Mesothelial cell of epicardium (in vitro differentiated cells): ENCODE data around the gene ZC3H12A. TPM values are rescaled to one million over a fixed set of nuclear protein-coding genes. Genes with fewer than 3 reads are reported as not detected.
A peak's percentile ranks its signal among the peaks of the same experiment; 100 is the strongest.

Experiments
- DNase-seq, 2 experiments: peaks; one replicate each; pipeline ENCODE4 v3.0.0; 2021; ENCODE audit warnings: low spot score in 2 of 2; ENCODE audit not compliant: unreplicated experiment in 2 of 2
- H3K27ac Mint-ChIP-seq: 2 replicates; pipeline ENCODE4 v1.8.0; 2021; ENCODE audit warnings: mixed read lengths
- H3K27me3 Mint-ChIP-seq: 2 replicates; pipeline ENCODE4 v1.8.0; 2021; ENCODE audit warnings: low read depth, mixed read lengths
- H3K36me3 Mint-ChIP-seq: 2 replicates; pipeline ENCODE4 v1.8.0; 2021; ENCODE audit warnings: mixed read lengths
- H3K4me1 Mint-ChIP-seq: 2 replicates; pipeline ENCODE4 v1.8.0; 2021; ENCODE audit warnings: mixed read lengths
- H3K4me3 Mint-ChIP-seq: 2 replicates; pipeline ENCODE4 v1.8.0; 2021; ENCODE audit warnings: mild to moderate bottlenecking, moderate library complexity, mixed read lengths
- H3K9me3 Mint-ChIP-seq: 2 replicates; pipeline ENCODE4 v1.8.0; 2021; ENCODE audit warnings: mixed read lengths
- total RNA-seq: library from RNA; stranded (reverse); gene quantifications from 3 replicates; pipeline ENCODE4 v1.2.1, GENCODE V29; 2021
- TF ChIP-seq, protein P1 (sequence below): fragments of 200-600 bp; sonication (generic); IDR thresholded peaks from one replicate; pipeline ENCODE4 v1.5.0; 2021; ENCODE audit warnings: antibody characterized with exemption; ENCODE audit not compliant: unreplicated experiment

Gene ZC3H12A
- total RNA-seq, 1 donor from 2014 or later, result 8.9 TPM

DNA sequence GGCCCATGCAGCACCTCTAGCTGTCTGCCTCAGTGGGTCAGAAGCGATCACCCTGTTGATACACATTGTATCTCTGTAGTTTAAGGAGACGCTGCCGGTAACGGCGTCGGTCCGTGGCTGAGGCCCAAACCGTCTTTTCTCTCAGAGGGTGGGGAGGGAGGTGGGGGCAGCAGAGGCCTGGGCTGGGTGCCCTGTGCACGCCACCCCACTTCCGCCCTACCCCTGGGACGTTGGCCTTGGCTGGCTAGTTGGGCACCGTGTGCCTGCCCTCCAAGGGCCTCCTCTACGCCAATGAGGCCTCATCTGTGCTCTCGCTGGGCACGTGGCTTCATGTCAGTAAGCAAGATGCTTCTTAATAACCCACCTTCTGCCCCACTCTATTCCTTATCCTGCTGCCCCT is 9.4 kb downstream of the ZC3H12A start:
- H3K9me3 Mint-ChIP-seq, result no peaks in the 10 kb centered on the region
- no peak overlapping the region for H3K4me3 Mint-ChIP-seq
- DNase-seq, result no peak
- H3K36me3 Mint-ChIP-seq, result peaks cover 12% of the 10 kb centered on the region
- H3K27me3 Mint-ChIP-seq, result no peaks in the 10 kb centered on the region
- H3K4me1 Mint-ChIP-seq, result peaks cover 7% of the 10 kb centered on the region
- H3K27ac Mint-ChIP-seq, result no peak overlapping the region
- TF ChIP-seq, protein P1, sequence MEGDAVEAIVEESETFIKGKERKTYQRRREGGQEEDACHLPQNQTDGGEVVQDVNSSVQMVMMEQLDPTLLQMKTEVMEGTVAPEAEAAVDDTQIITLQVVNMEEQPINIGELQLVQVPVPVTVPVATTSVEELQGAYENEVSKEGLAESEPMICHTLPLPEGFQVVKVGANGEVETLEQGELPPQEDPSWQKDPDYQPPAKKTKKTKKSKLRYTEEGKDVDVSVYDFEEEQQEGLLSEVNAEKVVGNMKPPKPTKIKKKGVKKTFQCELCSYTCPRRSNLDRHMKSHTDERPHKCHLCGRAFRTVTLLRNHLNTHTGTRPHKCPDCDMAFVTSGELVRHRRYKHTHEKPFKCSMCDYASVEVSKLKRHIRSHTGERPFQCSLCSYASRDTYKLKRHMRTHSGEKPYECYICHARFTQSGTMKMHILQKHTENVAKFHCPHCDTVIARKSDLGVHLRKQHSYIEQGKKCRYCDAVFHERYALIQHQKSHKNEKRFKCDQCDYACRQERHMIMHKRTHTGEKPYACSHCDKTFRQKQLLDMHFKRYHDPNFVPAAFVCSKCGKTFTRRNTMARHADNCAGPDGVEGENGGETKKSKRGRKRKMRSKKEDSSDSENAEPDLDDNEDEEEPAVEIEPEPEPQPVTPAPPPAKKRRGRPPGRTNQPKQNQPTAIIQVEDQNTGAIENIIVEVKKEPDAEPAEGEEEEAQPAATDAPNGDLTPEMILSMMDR, result no peak

GRCh38 chr1:37484325-37485051 is 10.1 kb downstream of the ZC3H12A start:
- TF ChIP-seq, protein P1, result no peak
- peaks cover 12% of the 10 kb centered on the region for H3K36me3 Mint-ChIP-seq
- no peak overlapping the region for H3K27ac Mint-ChIP-seq
- no peaks in the 10 kb centered on the region for H3K9me3 Mint-ChIP-seq
- no peak overlapping the region for H3K4me3 Mint-ChIP-seq
- no peak for DNase-seq
- peaks cover 2% of the 10 kb centered on the region for H3K4me1 Mint-ChIP-seq
- no peaks in the 10 kb centered on the region for H3K27me3 Mint-ChIP-seq

- no peaks in the 10 kb centered on the region for H3K4me1 Mint-ChIP-seq
These were observed 11.7 kb downstream of the ZC3H12A start for GRCh38 chr1:37485902-37486679.

GRCh38 chr1:37486680-37487618 is 12.6 kb downstream of the ZC3H12A start:
- Mint-ChIP-seq H3K27ac (no peak overlapping the region), H3K4me3 (no peak overlapping the region), H3K27me3 (no peaks in the 10 kb centered on the region), H3K36me3 (peaks cover 14% of the 10 kb centered on the region), H3K9me3 (no peaks in the 10 kb centered on the region), H3K4me1 (no peaks in the 10 kb centered on the region)
- TF ChIP-seq, protein P1, result peak; percentile 97
- DNase-seq, result peak in 1 of 2 experiments; percentile 88

More at GRCh38 chr1:37485902-37486679, 11.7 kb downstream of the ZC3H12A start:
- Mint-ChIP-seq H3K27me3 (no peaks in the 10 kb centered on the region), H3K4me3 (no peak overlapping the region), H3K27ac (no peak overlapping the region), H3K9me3 (no peaks in the 10 kb centered on the region), H3K36me3 (peaks cover 20% of the 10 kb centered on the region)
- TF ChIP-seq, protein P1, result no peak
- no peak for DNase-seq

GRCh38 chr1:37487619-37487984 is 13.2 kb downstream of the ZC3H12A start:
- H3K36me3 Mint-ChIP-seq, result peaks cover 11% of the 10 kb centered on the region
- no peaks in the 10 kb centered on the region for H3K4me1 Mint-ChIP-seq
- no peak overlapping the region for H3K27ac Mint-ChIP-seq
- TF ChIP-seq, protein P1, result peak; percentile 46
- H3K9me3 Mint-ChIP-seq, result no peaks in the 10 kb centered on the region
- no peak overlapping the region for H3K4me3 Mint-ChIP-seq
- no peak for DNase-seq
- H3K27me3 Mint-ChIP-seq, result no peaks in the 10 kb centered on the region
